ENCODE data around the gene OTULIN.

The OTULIN gene

DNA sequence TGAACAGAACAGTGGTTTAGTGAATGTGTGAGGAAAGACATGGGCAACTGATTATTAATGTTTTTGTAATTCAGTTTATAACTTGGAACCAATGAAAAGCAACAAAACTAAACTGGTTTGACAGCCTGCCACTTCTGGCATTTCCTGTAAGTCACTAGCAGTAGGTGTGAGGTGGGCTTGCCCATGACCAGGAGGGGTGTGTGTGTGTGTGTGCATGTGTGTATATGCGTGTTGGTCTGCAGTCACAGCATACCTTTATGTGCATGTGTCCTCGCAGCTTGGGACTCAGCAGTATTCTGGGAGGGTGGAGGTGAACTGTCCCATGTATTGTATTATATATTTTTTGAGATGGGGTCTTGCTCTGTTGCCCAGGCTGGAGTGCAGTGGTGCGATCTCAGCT, 32.3 kb downstream of the OTULIN start:
- DNase-seq (ENCODE audit: low read depth, low spot score), result no peak

DNA sequence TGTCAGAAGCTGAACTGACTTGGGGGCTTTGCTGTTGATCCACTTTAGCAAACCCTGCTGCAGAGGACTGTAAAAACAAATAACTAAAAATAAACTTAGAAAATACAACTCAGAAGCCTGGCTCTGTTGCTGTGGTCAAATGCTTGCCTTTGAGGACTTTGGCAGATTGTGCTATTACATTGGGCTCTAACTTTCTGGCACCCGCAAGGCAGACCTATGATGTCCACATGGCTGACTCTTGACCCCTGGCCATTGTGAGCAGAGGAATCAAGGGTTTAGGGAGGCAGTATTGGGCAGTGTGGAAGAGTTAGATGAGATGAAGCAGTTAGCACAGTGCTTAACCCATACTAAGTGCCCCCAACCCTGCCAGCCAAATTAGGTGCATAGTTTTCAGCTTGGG, 34.0 kb downstream of the OTULIN start:
- DNase-seq (ENCODE audit: low read depth, low spot score), result no peak

- DNase-seq (ENCODE audit: low read depth, low spot score), result no peak
Observed at GRCh38 chr5:14699159-14699558, 34.6 kb downstream of the OTULIN start.

- no peak for DNase-seq (ENCODE audit: low read depth, low spot score)
Observed at GRCh38 chr5:14699807-14700400, 35.4 kb downstream of the OTULIN start.

DNA sequence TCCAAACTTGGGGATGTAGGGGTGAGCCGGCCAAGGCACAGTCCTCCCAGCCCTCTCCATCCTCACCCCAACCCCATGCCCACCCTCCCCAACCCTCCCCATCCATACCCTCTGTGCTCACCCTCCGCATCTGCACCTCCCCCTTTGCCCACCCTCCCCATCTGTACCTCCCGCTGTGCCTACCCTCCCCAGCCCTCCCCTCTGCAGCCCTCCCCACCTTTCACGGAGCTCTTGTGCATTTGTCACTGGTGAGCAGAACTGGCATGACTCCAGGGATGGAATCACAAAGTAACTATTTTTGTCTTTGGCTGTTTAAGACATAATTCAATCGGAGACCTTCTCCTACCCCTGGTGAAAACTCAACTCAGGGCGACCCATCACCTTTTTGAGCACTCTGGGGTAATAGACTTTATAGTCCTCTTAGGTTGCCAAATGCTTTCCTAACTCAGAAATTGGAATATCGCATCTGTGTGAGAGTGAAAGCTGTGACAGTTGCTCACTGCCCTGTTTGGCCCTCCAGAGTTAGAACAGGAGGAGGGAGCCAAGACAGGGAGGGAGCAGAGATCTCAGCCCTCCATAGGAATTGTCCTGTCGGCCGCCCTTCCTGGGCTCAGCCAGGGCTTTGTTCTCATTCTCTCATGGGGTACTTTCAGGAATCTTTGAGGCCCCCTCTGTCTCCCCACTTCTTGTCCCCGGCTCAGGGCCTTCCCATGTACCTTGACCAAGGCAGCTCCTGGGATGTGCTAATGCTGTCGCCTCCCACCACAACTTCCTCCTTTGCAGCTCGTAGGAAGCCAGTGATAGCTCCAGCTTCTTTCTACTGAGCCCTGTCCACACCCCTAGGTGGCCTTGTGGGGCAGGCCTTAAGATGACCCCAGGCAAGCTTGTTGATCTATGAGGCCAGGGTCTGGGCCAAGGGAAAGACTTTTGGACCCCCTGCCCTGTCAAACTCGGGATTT, 36.2 kb downstream of the OTULIN start:
- no peak for DNase-seq (ENCODE audit: low read depth, low spot score)

DNA sequence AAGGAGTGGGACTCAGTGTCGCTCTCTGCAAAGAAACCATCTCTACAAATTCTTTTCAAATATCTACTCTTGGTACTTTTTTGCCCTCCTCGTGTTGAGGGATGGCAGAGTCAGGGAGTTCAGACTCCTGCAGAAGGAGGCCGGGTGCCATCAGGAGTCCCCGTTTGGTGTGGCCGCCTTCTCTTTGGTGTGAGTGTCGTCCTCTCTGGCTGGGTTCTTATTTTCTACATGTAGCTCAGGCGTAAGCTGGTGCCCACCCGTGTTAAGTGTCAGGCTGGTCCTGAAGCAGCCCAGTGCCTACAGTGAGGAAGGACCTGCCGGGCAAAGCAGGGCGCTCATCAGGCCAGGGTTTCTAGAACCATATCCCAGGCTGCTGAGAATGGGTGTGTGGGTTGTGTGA, 37.0 kb downstream of the OTULIN start:
- no peak for DNase-seq (ENCODE audit: low read depth, low spot score)

GRCh38 chr5:14702238-14702839, 37.8 kb downstream of the OTULIN start:
- no peak for DNase-seq (ENCODE audit: low read depth, low spot score)

GRCh38 chr5:14705556-14705955, 41.0 kb downstream of the OTULIN start:
- no peak for DNase-seq (ENCODE audit: low read depth, low spot score)

- DNase-seq (ENCODE audit: low read depth, low spot score), result no peak
Observed at GRCh38 chr5:14706615-14707021, 42.1 kb downstream of the OTULIN start.

DNA sequence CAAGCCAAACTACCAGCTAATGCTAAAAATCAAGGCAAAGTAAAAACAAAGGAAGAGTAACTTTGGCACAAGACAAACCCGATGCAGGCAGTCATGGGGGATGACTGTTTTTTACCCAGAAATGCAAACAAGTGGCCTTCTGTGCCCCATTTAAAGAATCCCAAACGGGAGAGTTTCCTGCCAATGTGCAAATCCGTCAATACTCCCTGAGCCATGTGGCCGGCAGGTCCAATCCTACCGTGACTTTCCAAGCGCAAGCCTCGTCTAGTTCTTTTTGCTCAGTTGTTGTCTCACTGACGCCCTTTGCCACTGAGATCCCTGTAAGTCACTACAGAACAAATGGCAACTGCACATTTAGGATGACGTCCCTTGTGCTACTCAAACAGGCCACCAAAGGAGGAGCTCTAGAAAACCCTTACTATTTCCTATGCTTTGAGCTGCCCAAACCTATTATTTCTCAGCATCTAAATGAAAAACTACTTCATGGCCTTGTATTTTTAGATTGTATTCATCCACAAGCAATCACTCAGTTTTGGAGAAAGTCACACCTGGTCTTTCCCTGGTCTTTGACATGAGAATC, 43.4 kb downstream of the OTULIN start:
- DNase-seq (ENCODE audit: low read depth, low spot score), result no peak

GRCh38 chr5:14708551-14708950, 44.0 kb downstream of the OTULIN start:
- no peak for DNase-seq (ENCODE audit: low read depth, low spot score)

GRCh38 chr5:14710313-14710994, 45.9 kb downstream of the OTULIN start:
- no peak for DNase-seq (ENCODE audit: low read depth, low spot score)

DNA sequence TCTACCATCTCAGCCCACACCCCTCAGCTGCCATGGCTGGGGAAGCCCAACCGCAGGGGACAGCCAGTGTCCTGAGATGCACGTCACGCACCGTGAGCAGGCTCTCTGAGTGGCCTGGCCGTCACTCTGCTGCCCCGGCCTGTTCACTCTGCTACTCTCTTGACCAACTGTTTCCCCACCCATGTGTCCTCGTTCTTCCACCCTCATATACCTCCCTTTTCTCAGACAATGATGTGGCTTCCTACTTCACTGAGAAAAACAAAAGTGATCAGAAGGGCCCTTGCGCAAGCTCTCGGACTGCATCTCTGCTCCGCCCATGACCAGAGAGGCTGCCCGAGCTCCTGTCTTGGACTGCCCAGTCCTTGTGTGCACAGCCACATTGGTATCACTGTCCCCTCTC, 47.6 kb downstream of the OTULIN start:
- DNase-seq (ENCODE audit: low read depth, low spot score), result no peak

DNA sequence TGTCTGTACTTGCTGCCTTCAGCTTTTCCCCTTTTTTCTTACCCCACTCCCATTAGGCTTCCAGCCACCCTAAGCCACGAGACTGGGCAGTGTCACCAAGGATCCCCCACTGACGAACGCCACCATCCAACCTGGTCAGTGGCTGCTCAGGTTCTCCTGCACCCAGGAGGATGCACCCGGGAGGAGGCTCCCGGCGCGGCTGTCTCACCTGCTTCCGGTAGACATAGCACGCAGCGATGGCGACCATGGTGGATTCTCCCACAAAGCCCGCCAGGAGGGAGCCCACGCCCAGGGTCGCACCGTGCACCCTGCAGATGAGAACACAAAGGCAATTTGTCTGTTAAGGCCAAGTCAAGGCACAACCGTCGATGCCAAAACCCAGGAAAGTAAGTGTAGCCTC, 48.1 kb downstream of the OTULIN start:
- no peak for DNase-seq (ENCODE audit: low read depth, low spot score)

DNA sequence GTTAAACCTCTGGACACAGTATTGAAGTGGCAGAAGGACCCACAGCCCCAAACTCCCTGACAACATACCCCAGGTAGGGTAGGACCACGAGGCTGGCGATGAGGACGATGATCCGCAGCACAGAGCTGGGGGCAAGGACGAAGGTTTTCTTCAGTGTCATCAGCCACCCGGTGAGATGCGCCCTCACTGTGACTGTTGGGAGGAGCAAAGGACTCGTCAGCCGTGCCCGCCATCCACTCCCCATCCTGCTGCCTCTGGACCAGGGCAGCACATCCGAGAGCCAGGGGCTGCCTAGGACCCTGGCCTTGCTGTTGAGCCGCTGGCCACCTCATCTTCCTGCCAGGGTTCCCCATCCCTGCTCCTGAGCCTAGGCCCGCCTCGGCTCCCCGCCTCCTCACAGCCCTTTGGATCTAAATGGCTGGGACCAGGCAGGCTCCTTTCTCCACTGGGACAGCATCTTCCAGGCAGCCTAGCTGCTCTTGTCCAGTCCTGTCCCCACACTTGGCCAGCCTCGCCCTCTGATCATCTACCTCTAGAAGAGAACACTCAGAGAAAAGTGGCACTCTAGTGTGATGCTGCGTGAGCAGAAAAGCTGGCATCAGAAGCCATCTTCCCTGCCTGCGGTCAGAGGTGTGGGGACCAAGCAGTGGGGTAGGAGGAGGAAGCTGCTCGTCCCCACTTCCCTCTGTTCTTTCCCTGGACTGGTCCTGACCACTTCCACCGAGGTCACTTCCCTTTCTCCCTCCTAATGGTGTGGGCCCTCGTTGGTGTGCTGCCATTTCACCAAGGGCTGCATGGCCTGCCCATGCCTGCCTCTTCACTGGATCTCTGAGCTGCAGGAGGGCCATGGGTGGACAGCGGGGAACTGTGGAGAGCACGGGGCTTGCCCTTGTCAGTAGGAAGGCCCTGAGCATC, 49.2 kb downstream of the OTULIN start:
- DNase-seq (ENCODE audit: low read depth, low spot score), result no peak

DNA sequence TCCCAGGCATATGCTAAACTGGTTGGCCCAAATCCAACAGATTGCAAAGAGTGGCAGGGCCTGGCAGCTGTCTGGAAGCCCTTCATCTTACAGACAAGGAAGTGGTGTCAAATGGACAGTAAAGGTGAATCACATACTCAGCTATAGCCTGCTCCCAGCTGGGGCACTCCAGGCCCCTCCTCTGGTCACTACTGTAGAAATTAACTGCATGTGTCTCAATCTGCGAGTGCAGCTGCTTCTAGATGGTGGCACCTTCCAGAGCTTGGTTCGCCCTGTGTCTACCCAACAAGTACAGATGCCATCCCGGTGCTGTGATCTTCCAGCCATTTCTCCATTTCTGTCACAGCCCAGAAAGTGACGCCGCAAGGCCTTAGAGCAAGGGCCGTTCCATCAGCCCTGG, 50.2 kb downstream of the OTULIN start:
- no peak for DNase-seq (ENCODE audit: low read depth, low spot score)

DNA sequence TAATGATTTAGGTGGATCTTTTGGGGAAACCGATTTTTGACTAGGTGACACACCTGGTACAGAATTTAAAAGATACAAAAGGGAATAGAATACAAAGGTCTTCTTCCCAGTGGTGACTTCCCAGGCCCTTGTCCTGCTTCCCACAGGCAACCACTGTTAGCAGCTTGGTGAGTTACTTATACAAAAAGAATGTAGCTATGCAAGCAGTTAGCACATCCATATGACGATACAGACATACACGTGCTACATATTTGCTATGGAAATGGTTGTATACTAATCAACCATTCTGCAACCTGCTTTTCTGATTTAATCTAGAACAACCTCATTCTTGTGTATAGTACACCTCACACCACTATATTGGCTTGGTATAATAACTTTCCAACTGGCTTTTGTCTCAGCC, 51.0 kb downstream of the OTULIN start:
- DNase-seq (ENCODE audit: low read depth, low spot score), result no peak

DNA sequence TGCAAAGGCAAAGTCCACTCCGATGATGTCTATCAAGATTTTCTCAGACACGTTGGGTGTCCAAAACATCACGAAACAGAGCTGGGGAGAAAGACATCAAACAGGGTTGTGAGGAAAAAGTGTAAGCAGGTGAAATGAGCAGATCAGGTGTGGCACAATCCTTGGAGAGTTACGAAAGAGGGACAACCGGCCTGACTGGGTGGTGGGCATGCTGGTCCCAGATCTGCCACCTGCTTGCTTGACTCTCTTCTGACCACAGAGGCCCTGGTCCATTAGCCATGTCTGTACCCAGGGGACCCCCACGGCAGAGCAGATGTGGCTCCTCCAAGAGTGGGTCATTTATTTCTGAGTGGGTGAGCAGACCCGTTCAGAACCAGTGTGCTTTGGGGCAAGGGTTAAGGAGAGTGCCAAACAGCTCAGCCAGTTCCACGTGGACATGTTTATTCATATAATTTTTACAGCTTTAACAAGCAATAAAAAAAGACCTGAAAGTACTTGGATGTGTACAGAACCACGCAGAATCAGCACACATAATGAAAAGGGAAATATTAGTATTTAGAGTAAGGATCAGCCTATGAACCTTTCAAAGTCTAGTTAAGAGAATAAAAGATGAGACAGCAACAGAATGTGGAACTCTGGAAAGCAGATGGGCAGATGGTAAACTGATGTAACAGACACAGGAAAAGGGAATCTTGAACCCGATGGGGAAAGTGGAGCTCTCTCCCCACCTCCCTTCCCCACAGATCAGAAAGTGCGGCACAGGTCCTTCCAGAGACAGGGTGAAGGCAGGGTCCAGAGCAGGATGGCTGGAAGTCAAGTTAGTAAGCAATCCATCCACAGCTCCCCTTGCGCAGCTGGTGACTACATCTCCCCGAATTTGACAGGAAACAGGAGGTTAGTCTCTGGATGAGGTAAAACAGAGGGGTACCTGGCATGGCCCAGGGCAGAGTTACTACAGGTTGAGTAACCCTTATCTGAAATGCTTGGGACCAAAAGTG, 52.5 kb downstream of the OTULIN start:
- DNase-seq (ENCODE audit: low read depth, low spot score), result no peak

DNA sequence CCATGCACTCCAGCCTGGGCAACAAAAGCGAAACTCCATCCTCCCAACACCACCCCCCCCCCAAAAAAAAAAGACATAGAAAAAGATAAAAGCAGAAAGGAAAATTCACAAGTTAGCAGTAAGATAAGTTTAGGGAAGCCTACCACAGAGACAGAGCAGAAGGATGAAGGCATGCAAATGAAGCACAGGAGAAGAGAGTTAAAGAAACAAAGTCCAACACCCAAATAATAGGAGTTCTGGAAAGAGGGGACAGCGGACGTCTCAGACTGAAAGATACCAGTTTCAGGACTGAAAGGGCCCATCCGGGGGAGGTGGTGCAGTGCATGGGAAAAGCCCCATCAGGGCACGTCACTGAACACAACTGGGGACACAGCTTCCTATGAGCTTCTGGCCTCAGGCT, 54.3 kb downstream of the OTULIN start:
- DNase-seq (ENCODE audit: low read depth, low spot score), result no peak

Data from brain pericyte (primary cell).